Transverse colon (tissue), 4 donors: ENCODE results near the gene CLDN19. TPM values are rescaled to one million over a fixed set of nuclear protein-coding genes. Genes with fewer than 3 reads are reported as not detected.

ENCODE experiments used
- DNase-seq: peaks from one replicate; pipeline ENCODE4 v3.0.0-alpha.2; 2019
- H3K27ac ChIP-seq, 4 donors: fragments of 200-600 bp; sonication (generic); 2 replicates each; pipeline ENCODE4 v1.5.1; 2016 to 2018; ENCODE audit warnings: inconsistent platforms in 4 of 4
- H3K27me3 ChIP-seq: fragments of 200-600 bp; sonication (generic); 2 replicates; pipeline ENCODE4 v1.5.1; 2017; ENCODE audit warnings: inconsistent platforms
- H3K36me3 ChIP-seq, 4 donors: fragments of 200-600 bp; sonication (generic); 2 replicates each; pipeline ENCODE4 v1.5.1; 2017 to 2019; ENCODE audit warnings: inconsistent platforms in 4 of 4
- H3K4me1 ChIP-seq, 4 donors: fragments of 200-600 bp; sonication (generic); 2 replicates each; pipeline ENCODE4 v1.5.1; 2017 to 2020; ENCODE audit warnings: inconsistent platforms in 4 of 4
- H3K4me3 ChIP-seq, 4 donors: fragments of 200-600 bp; sonication (generic); 1 replicate in 1 of 4; 2 replicates in 3 of 4; pipeline versions ENCODE4 v1.5.1 to v1.6.1; 2017 to 2019; ENCODE audit warnings: inconsistent platforms in 4 of 4
- H3K9me3 ChIP-seq, 2 donors: fragments of 200-600 bp; sonication (generic); 2 replicates each; pipeline ENCODE4 v1.5.1; 2017 to 2019; ENCODE audit warnings: inconsistent platforms in 2 of 2
- EP300 ChIP-seq: sonication (generic); formaldehyde crosslinking; IDR thresholded peaks from one replicate; pipeline ENCODE4 v1.6.1; 2017; ENCODE audit warnings: antibody characterized with exemption, low read depth
- POLR2A ChIP-seq: fragments of 450-650 bp; IDR thresholded peaks from one replicate; pipeline ENCODE4 v1.6.1; 2016; ENCODE audit warnings: antibody characterized with exemption, mild to moderate bottlenecking, moderate library complexity
- POLR2AphosphoS5 ChIP-seq, 3 donors: sonication (generic); formaldehyde crosslinking; IDR thresholded peaks; one replicate each; pipeline ENCODE4 v1.6.1; 2016; ENCODE audit warnings: antibody characterized with exemption in 3 of 3
- WGBS, 2 donors: methylation state at CpG; one replicate each; pipeline ENCODE4 v1.1.5; 2018; ENCODE audit warnings: low coverage in 1 of 2; 5-methylcytosine and 5-hydroxymethylcytosine counted together
- in situ Hi-C, 4 donors: fragments of 200-750 bp; cut with MboI; loops; one replicate each; pipeline versions ENCODE4 v1.15.0 to v1.15.1; 2017; ENCODE audit warnings: low sequenced_read_pairs in 3 of 4, low pct_ligation_motif_present in 1 of 4, low pct_unique_long_range_greater_than_20kb in 1 of 4
- intact Hi-C: fragments of 100-400 bp; cut with DNase I; formaldehyde crosslinking; loops from one replicate; pipeline ENCODE4 v1.15.1; 2023; ENCODE audit warnings: low total_unique reads
- total RNA-seq, 4 donors: library from RNA; depleted of rRNA; stranded (reverse); fragments of >200 nt; gene quantifications; one replicate each; pipeline ENCODE4 v1.1.0, GENCODE V29; 2016
- TF ChIP-seq, protein P1 (sequence below), 5 experiments: fragments of 200-600 bp in 3 of 5; fragments of 450-650 bp in 2 of 5; sonication (generic) in 3 of 5; IDR thresholded peaks; 1 replicate in 2 of 5; 2 replicates in 3 of 5; pipeline ENCODE4 v1.5.1; 2016 to 2017; ENCODE audit warnings: antibody characterized with exemption in 5 of 5, inconsistent platforms in 3 of 5, mild to moderate bottlenecking in 2 of 5, moderate library complexity in 1 of 5

CLDN19 gene
- total RNA-seq, 4 donors from 2014 or later = 0.27 TPM; not detected in 3

DNA sequence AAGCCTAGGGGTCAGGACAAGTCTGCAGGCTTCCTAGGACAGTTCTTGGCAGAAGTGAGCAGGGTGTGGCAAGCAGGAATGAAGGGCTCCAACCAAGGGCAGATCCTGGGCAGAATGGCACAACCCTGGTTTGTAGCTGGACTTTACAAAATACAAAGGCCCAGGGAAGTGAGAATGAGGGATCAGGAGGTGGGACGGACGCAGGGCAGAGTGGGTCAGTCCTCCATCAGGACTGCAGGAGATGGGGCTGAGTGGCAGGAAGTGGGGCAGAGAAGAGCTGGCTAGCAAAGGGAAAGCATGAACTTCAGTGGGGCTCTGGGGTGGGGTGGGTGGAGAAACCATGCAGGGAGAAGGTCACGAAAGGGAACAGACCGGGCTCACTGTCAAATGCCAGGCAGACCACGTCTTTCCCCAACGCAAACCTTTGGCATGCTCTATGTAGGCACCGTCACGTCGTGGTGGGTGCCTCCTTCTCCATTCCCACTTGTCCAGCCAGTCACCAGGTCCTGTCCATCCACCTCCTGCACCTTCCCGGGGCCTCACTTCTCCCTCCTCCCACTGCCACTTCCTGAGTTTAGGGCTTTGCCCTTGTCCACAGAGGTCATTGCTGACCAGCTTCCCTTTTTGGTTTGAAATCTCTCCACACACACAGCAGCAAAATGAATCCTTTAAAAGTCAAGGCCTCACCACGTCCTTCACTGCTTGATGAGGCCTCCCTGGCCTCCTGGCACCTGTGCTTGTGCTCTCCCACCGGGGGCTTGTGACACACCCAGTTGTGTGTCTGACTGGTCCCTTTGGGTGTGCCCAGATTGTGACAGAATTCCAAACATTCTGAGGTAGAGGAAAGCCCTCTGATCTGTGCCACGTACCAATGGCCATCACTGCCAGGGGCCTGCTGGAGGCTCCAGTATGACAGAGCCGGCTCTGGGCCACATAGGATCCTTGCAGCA lies 8.7 kb upstream of the CLDN19 start:
- Histone ChIP-seq H3K27me3 (no peaks in the 10 kb centered on the region), H3K4me3 (no peak overlapping the region), H3K27ac (no peak overlapping the region), H3K9me3 (no peaks in the 10 kb centered on the region), H3K4me1 (no peaks in the 10 kb centered on the region), H3K36me3 (peaks cover 0 to 7% (median 2%) of the 10 kb centered on the region in 4 donors)
- intact Hi-C loops (loop anchor here (10.0 kb wide), 1 partner anchor 54 kb away; no protein-coding TSS in a partner anchor), in situ Hi-C loops (loop anchor here in 3 of 4 donors (5.0 to 25.0 kb wide), 5 partner anchors 161 to 611 kb away; partner anchors contain the start of gene FOXJ3 (in 1 of the 3))
- DNase-seq = no peak
- TF ChIP-seq, protein P1, sequence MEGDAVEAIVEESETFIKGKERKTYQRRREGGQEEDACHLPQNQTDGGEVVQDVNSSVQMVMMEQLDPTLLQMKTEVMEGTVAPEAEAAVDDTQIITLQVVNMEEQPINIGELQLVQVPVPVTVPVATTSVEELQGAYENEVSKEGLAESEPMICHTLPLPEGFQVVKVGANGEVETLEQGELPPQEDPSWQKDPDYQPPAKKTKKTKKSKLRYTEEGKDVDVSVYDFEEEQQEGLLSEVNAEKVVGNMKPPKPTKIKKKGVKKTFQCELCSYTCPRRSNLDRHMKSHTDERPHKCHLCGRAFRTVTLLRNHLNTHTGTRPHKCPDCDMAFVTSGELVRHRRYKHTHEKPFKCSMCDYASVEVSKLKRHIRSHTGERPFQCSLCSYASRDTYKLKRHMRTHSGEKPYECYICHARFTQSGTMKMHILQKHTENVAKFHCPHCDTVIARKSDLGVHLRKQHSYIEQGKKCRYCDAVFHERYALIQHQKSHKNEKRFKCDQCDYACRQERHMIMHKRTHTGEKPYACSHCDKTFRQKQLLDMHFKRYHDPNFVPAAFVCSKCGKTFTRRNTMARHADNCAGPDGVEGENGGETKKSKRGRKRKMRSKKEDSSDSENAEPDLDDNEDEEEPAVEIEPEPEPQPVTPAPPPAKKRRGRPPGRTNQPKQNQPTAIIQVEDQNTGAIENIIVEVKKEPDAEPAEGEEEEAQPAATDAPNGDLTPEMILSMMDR (IDR thresholded peaks at IDR 0.05) = no peak
- no peak for TF ChIP-seq EP300
- no peak for TF ChIP-seq POLR2A
- TF ChIP-seq POLR2AphosphoS5 (IDR thresholded peaks at IDR 0.05) = no peak
- 76 to 80% methylated on average over 12 to 14 of the region's 14 CpGs for WGBS, 2 donors

DNA sequence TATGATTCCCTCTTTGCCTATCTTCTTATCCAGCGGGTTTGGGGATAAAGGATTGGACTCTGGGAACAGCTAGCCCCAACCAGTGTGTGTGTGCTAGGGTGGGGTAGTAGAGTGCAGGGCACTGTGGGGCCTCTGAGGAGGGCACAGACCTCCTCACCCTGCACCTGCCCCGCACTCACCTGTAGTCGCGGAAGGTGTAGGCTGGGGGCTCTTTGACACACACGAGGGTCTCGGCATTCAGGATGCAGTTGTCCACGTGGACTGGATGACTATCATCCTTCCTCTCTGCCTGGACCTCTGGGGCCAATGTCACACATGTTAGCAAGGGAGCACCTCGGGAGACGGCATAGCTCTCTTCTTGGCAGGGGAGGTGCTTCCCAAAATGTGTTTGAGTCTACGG lies 8.0 kb upstream of the CLDN19 start:
- 81% methylated on average over 10 of the region's 10 CpGs; no CpG with 5 or more reads in 1 of the 2 donors for WGBS, 2 donors
- no peak for DNase-seq
- no peaks in the 10 kb centered on the region for H3K27me3 ChIP-seq
- peaks cover 0 to 7% (median 2%) of the 10 kb centered on the region in 4 donors for H3K36me3 ChIP-seq
- H3K4me1 ChIP-seq = no peaks in the 10 kb centered on the region
- no peak overlapping the region for H3K27ac ChIP-seq
- H3K9me3 ChIP-seq = no peaks in the 10 kb centered on the region
- in situ Hi-C loops (loop anchor here in 3 of 4 donors (5.0 to 25.0 kb wide), 5 partner anchors 161 to 611 kb away; partner anchors contain the start of gene FOXJ3 (in 1 of the 3)), intact Hi-C loops (loop anchor here (10.0 kb wide), 1 partner anchor 53 kb away; no protein-coding TSS in a partner anchor)
- TF ChIP-seq POLR2A (no peak), POLR2AphosphoS5 (IDR thresholded peaks at IDR 0.05) (no peak), EP300 (no peak)
- TF ChIP-seq, protein P1 (IDR thresholded peaks at IDR 0.05) = no peak
- H3K4me3 ChIP-seq = no peak overlapping the region

DNA sequence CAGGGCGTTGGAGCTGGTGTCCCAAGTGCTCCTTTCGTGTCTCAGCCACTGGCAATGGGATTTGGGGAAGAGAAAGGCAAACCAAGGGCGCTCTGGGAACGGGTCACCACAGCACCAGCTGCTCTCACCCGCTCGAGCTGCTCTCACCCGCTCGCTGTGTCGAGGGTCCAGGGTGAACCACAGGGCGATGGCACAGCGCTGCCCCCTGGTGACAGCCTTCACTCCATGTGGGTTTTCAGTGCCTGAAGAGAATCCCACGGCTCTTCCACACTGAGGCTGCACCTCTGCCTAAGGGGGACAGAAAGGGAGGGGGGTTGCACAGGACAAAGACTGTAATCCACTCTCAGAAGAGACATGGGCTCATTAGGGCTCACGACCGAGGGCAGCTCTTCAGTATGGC lies 7.1 kb upstream of the CLDN19 start:
- WGBS, 2 donors = 41% methylated on average over 14 of the region's 14 CpGs; no CpG with 5 or more reads in 1 of the 2 donors
- Histone ChIP-seq H3K27ac (no peak overlapping the region), H3K4me1 (no peaks in the 10 kb centered on the region), H3K9me3 (no peaks in the 10 kb centered on the region), H3K4me3 (no peak overlapping the region), H3K27me3 (no peaks in the 10 kb centered on the region), H3K36me3 (peaks cover 0 to 7% (median 0%) of the 10 kb centered on the region in 4 donors)
- DNase-seq = peak; percentile 54
- intact Hi-C loops = loop anchor here (10.0 kb wide), 1 partner anchor 52 kb away; no protein-coding TSS in a partner anchor
- TF ChIP-seq POLR2A = no peak
- TF ChIP-seq, protein P1 (IDR thresholded peaks at IDR 0.05) = peak; percentile 57 to 72 (median 62)
- in situ Hi-C loops = loop anchor here in 3 of 4 donors (5.0 to 25.0 kb wide), 5 partner anchors 160 to 610 kb away; partner anchors contain the start of gene FOXJ3 (in 1 of the 3)
